Measurements from ENCODE around the gene PDE8B.

The PDE8B gene

DNA sequence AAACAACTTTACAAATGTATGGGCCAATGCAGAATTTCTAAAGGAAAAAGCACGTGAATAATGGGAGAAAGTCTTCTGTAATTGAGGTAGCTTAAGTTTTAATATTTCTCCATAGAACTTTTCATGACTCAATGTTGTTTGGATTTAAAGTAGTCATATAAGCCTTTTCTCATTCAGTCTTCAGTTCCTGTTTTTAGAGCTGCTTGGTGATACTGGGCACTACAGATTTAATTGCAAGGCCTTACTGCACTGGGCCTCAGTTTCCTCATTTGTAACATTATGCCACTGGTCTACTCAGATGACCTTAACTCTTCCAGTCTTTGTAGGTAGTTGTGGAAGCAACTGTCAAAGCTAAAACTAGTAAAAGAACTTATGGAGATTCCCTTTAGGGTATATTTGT lies 221.2 kb downstream of the PDE8B start:
- DNase-seq (no peak), ATAC-seq (ENCODE audit: insufficient read depth, low read depth) (no peak)
- H3K4me1 ChIP-seq (ENCODE audit: insufficient read depth, low read length): no peaks in the 10 kb centered on the region
- no peak overlapping the region for H3K27ac ChIP-seq (ENCODE audit: low read length)
- H4K20me1 ChIP-seq (ENCODE audit: insufficient read depth, low read length): no peaks in the 10 kb centered on the region
- no peaks in the 10 kb centered on the region for H3K79me2 ChIP-seq (ENCODE audit: insufficient read depth, low read length)
- no peak overlapping the region for H3K4me2 ChIP-seq (ENCODE audit: insufficient read depth, low read length)
- H3K9me3 ChIP-seq (ENCODE audit: insufficient read depth, low read length, severe bottlenecking): no peaks in the 10 kb centered on the region
- peaks cover 49% of the 10 kb centered on the region for H3K36me3 ChIP-seq (ENCODE audit: insufficient read depth, low read length)
- TF ChIP-seq, protein P1, sequence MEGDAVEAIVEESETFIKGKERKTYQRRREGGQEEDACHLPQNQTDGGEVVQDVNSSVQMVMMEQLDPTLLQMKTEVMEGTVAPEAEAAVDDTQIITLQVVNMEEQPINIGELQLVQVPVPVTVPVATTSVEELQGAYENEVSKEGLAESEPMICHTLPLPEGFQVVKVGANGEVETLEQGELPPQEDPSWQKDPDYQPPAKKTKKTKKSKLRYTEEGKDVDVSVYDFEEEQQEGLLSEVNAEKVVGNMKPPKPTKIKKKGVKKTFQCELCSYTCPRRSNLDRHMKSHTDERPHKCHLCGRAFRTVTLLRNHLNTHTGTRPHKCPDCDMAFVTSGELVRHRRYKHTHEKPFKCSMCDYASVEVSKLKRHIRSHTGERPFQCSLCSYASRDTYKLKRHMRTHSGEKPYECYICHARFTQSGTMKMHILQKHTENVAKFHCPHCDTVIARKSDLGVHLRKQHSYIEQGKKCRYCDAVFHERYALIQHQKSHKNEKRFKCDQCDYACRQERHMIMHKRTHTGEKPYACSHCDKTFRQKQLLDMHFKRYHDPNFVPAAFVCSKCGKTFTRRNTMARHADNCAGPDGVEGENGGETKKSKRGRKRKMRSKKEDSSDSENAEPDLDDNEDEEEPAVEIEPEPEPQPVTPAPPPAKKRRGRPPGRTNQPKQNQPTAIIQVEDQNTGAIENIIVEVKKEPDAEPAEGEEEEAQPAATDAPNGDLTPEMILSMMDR (IDR thresholded peaks at IDR 0.05; ENCODE audit: borderline replicate concordance, extremely low read depth, low read length, poor library complexity, severe bottlenecking): no peak
- no peak for TF ChIP-seq EZH2 (IDR thresholded peaks at IDR 0.05; ENCODE audit: borderline replicate concordance, low read depth, low read length, severe bottlenecking)
- no peaks in the 10 kb centered on the region for H3K27me3 ChIP-seq (ENCODE audit: insufficient read depth, low read length, poor library complexity)
- no peak overlapping the region for H3K9ac ChIP-seq (ENCODE audit: low read depth, low read length)
- no peak overlapping the region for H2AFZ ChIP-seq (ENCODE audit: low read depth, low read length)
- H3K4me3 ChIP-seq (ENCODE audit: low read depth in 1 of 2, low read length in 2 of 2): no peak overlapping the region

DNA sequence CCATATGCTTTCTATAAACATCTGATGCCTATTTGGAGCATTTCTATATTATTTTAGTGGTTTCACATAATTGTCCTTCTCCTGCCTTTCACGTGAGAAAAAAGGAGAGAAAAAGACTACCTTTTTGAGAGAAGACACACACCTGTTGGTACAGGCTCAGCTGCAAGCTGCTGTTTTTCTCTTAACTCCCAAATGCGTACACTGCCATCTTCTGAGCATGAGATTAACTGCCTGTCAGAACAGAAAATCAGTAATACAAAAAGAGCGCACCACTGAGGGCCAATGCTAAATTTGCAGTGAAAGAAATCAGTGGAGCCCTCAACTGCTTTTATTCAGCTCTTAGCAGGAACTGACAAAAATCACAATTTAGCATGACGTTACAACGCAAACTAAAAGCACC lies 226.7 kb downstream of the PDE8B start:
- Histone ChIP-seq H3K9ac (ENCODE audit: low read depth, low read length) (no peak overlapping the region), H3K27ac (ENCODE audit: low read length) (no peak overlapping the region), H4K20me1 (ENCODE audit: insufficient read depth, low read length) (no peaks in the 10 kb centered on the region), H3K4me3 (ENCODE audit: low read depth in 1 of 2, low read length in 2 of 2) (no peak overlapping the region), H3K79me2 (ENCODE audit: insufficient read depth, low read length) (no peaks in the 10 kb centered on the region), H2AFZ (ENCODE audit: low read depth, low read length) (no peak overlapping the region), H3K9me3 (ENCODE audit: insufficient read depth, low read length, severe bottlenecking) (no peaks in the 10 kb centered on the region), H3K36me3 (ENCODE audit: insufficient read depth, low read length) (peaks cover 39% of the 10 kb centered on the region), H3K27me3 (ENCODE audit: insufficient read depth, low read length, poor library complexity) (no peaks in the 10 kb centered on the region), H3K4me1 (ENCODE audit: insufficient read depth, low read length) (no peaks in the 10 kb centered on the region), H3K4me2 (ENCODE audit: insufficient read depth, low read length) (no peak overlapping the region)
- no peak for DNase-seq
- TF ChIP-seq EZH2 (IDR thresholded peaks at IDR 0.05; ENCODE audit: borderline replicate concordance, low read depth, low read length, severe bottlenecking): no peak
- TF ChIP-seq, protein P1 (IDR thresholded peaks at IDR 0.05; ENCODE audit: borderline replicate concordance, extremely low read depth, low read length, poor library complexity, severe bottlenecking): peak; percentile 29
- ATAC-seq (ENCODE audit: insufficient read depth, low read depth): no peak

DNA sequence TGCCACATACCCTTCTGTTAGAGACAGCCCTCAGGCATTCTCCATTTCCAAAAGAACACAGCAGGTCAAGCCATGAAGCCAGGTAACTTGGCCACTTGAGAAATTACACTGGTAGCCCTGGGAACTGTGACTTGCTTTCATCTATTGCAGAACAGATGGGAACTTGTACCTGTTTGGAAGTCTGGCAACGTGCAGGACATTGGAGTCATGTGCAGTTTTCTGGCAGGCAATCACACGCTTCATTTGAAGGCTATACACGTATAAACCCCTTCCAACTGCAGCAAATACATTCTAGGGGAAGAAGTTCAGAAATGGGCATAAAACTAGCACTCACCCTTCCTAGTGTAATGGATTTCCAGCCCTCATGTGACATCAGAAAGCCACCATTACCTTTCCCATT lies 227.6 kb downstream of the PDE8B start:
- TF ChIP-seq, protein P1 (IDR thresholded peaks at IDR 0.05; ENCODE audit: borderline replicate concordance, extremely low read depth, low read length, poor library complexity, severe bottlenecking): no peak
- no peak for TF ChIP-seq EZH2 (IDR thresholded peaks at IDR 0.05; ENCODE audit: borderline replicate concordance, low read depth, low read length, severe bottlenecking)
- Histone ChIP-seq H3K36me3 (ENCODE audit: insufficient read depth, low read length) (peaks cover 33% of the 10 kb centered on the region), H3K9me3 (ENCODE audit: insufficient read depth, low read length, severe bottlenecking) (no peaks in the 10 kb centered on the region), H3K4me3 (ENCODE audit: low read depth in 1 of 2, low read length in 2 of 2) (no peak overlapping the region), H3K27ac (ENCODE audit: low read length) (no peak overlapping the region), H3K27me3 (ENCODE audit: insufficient read depth, low read length, poor library complexity) (no peaks in the 10 kb centered on the region), H3K9ac (ENCODE audit: low read depth, low read length) (no peak overlapping the region), H3K4me1 (ENCODE audit: insufficient read depth, low read length) (no peaks in the 10 kb centered on the region), H2AFZ (ENCODE audit: low read depth, low read length) (no peak overlapping the region), H4K20me1 (ENCODE audit: insufficient read depth, low read length) (no peaks in the 10 kb centered on the region), H3K79me2 (ENCODE audit: insufficient read depth, low read length) (no peaks in the 10 kb centered on the region), H3K4me2 (ENCODE audit: insufficient read depth, low read length) (no peak overlapping the region)
- ATAC-seq (ENCODE audit: insufficient read depth, low read depth): no peak
- no peak for DNase-seq

DNA sequence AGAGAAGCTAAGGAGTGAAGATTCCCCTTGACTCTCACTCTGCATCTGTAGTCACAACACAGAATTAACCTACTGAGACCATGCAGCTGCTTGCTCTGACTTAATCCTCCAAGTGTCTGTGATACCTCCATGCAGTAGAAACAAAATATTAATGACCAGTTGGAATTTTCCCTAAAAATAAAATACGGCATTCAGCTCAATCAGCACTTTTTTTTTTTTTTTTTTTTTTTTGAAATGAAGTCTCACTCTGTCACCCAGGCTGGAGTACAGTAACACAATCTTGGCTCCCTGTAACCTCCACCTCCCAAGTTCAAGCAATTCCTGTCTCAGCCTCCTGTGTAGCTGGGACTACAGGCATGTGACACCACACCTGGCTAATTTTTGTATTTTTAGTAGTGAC lies 233.2 kb downstream of the PDE8B start:
- DNase-seq: no peak
- TF ChIP-seq, protein P1 (IDR thresholded peaks at IDR 0.05; ENCODE audit: borderline replicate concordance, extremely low read depth, low read length, poor library complexity, severe bottlenecking): no peak
- TF ChIP-seq EZH2 (IDR thresholded peaks at IDR 0.05; ENCODE audit: borderline replicate concordance, low read depth, low read length, severe bottlenecking): no peak

More for the DNA sequence above, 233.2 kb downstream of the PDE8B start:
- no peaks in the 10 kb centered on the region for H4K20me1 ChIP-seq (ENCODE audit: insufficient read depth, low read length)
- H3K27me3 ChIP-seq (ENCODE audit: insufficient read depth, low read length, poor library complexity): no peaks in the 10 kb centered on the region
- no peak for ATAC-seq (ENCODE audit: insufficient read depth, low read depth)
- H3K36me3 ChIP-seq (ENCODE audit: insufficient read depth, low read length): peaks cover 28% of the 10 kb centered on the region
- H2AFZ ChIP-seq (ENCODE audit: low read depth, low read length): no peak overlapping the region
- H3K9me3 ChIP-seq (ENCODE audit: insufficient read depth, low read length, severe bottlenecking): no peaks in the 10 kb centered on the region
- H3K9ac ChIP-seq (ENCODE audit: low read depth, low read length): no peak overlapping the region
- H3K27ac ChIP-seq (ENCODE audit: low read length): no peak overlapping the region
- H3K4me2 ChIP-seq (ENCODE audit: insufficient read depth, low read length): no peak overlapping the region
- H3K4me1 ChIP-seq (ENCODE audit: insufficient read depth, low read length): no peaks in the 10 kb centered on the region
- no peak overlapping the region for H3K4me3 ChIP-seq (ENCODE audit: low read depth in 1 of 2, low read length in 2 of 2)
- no peaks in the 10 kb centered on the region for H3K79me2 ChIP-seq (ENCODE audit: insufficient read depth, low read length)
